PC-9 (cell line): ENCODE measurements around the gene CA6.

Source experiments
- CTCF ChIP-seq: fragments of 200-600 bp; sonication (generic); conservative IDR thresholded peaks from 2 replicates; pipeline ENCODE4 v1.6.1; 2017; ENCODE audit warnings: mixed run types, antibody characterized with exemption, mild to moderate bottlenecking, moderate library complexity
- EZH2 ChIP-seq: fragments of 200-600 bp; sonication (generic); IDR thresholded peaks from 2 replicates; pipeline ENCODE4 v1.8.0; 2017; ENCODE audit warnings: antibody characterized with exemption, low read depth

GRCh38 chr1:8965121-8965820 lies 19.6 kb downstream of the CA6 start:
- TF ChIP-seq CTCF (no peak), EZH2 (no peak)
